Rectal smooth muscle tissue (tissue), 1 donor: ENCODE measurements around the gene ZNF438.

Experiments used
- H3K27ac ChIP-seq: one replicate; pipeline ENCODE4 v1.7.0; 2013; ENCODE audit warnings: low read depth, low read length, inconsistent platforms
- H3K27me3 ChIP-seq: one replicate; pipeline ENCODE4 v1.7.0; 2013; ENCODE audit warnings: low read length; ENCODE audit not compliant: control insufficient read depth, insufficient read depth
- H3K36me3 ChIP-seq: one replicate; pipeline ENCODE4 v1.7.0; 2013; ENCODE audit warnings: low read length; ENCODE audit not compliant: control insufficient read depth, insufficient read depth
- H3K4me1 ChIP-seq: one replicate; pipeline ENCODE4 v1.7.0; 2013; ENCODE audit warnings: low read length; ENCODE audit not compliant: control insufficient read depth, insufficient read depth
- H3K4me3 ChIP-seq: one replicate; pipeline ENCODE4 v1.7.0; 2013; ENCODE audit warnings: low read length
- H3K9ac ChIP-seq: one replicate; pipeline ENCODE4 v1.7.0; 2013; ENCODE audit warnings: low read length

Gene ZNF438

GRCh38 chr10:30869566-30869965 is 162.1 kb downstream of the ZNF438 start:
- H3K27me3 ChIP-seq, result no peaks in the 10 kb centered on the region
- no peak overlapping the region for H3K27ac ChIP-seq
- no peaks in the 10 kb centered on the region for H3K4me1 ChIP-seq
- H3K4me3 ChIP-seq, result no peak overlapping the region
- H3K9ac ChIP-seq, result no peak overlapping the region
- H3K36me3 ChIP-seq, result no peaks in the 10 kb centered on the region

- Histone ChIP-seq H3K4me1 (no peaks in the 10 kb centered on the region), H3K36me3 (no peaks in the 10 kb centered on the region), H3K27me3 (no peaks in the 10 kb centered on the region), H3K4me3 (no peak overlapping the region), H3K27ac (no peak overlapping the region), H3K9ac (no peak overlapping the region)
Observed at GRCh38 chr10:30868611-30869010, 163.1 kb downstream of the ZNF438 start.

- Histone ChIP-seq H3K36me3 (no peaks in the 10 kb centered on the region), H3K27me3 (no peaks in the 10 kb centered on the region), H3K27ac (no peak overlapping the region), H3K4me3 (no peak overlapping the region), H3K4me1 (no peaks in the 10 kb centered on the region), H3K9ac (no peak overlapping the region)
Observed at GRCh38 chr10:30866896-30867295, 164.8 kb downstream of the ZNF438 start.

GRCh38 chr10:30865141-30865926 is 166.3 kb downstream of the ZNF438 start:
- Histone ChIP-seq H3K27ac (no peak overlapping the region), H3K9ac (no peak overlapping the region), H3K27me3 (no peaks in the 10 kb centered on the region), H3K36me3 (no peaks in the 10 kb centered on the region), H3K4me1 (no peaks in the 10 kb centered on the region), H3K4me3 (no peak overlapping the region)

- no peaks in the 10 kb centered on the region for H3K27me3 ChIP-seq
- H3K36me3 ChIP-seq, result no peaks in the 10 kb centered on the region
- no peak overlapping the region for H3K4me3 ChIP-seq
- no peak overlapping the region for H3K9ac ChIP-seq
- H3K27ac ChIP-seq, result no peak overlapping the region
- no peaks in the 10 kb centered on the region for H3K4me1 ChIP-seq
Observed at GRCh38 chr10:30863516-30864210, 168.0 kb downstream of the ZNF438 start.

- no peaks in the 10 kb centered on the region for H3K36me3 ChIP-seq
- H3K4me3 ChIP-seq, result no peak overlapping the region
- no peaks in the 10 kb centered on the region for H3K4me1 ChIP-seq
- no peak overlapping the region for H3K27ac ChIP-seq
- H3K27me3 ChIP-seq, result no peaks in the 10 kb centered on the region
- no peak overlapping the region for H3K9ac ChIP-seq
Observed at GRCh38 chr10:30862486-30862885, 169.2 kb downstream of the ZNF438 start.

GRCh38 chr10:30861976-30862375 is 169.7 kb downstream of the ZNF438 start:
- no peaks in the 10 kb centered on the region for H3K4me1 ChIP-seq
- no peak overlapping the region for H3K27ac ChIP-seq

GRCh38 chr10:30861221-30861620 is 170.4 kb downstream of the ZNF438 start:
- no peaks in the 10 kb centered on the region for H3K27me3 ChIP-seq
- no peak overlapping the region for H3K4me3 ChIP-seq
- H3K9ac ChIP-seq, result no peak overlapping the region
- H3K27ac ChIP-seq, result no peak overlapping the region
- H3K36me3 ChIP-seq, result no peaks in the 10 kb centered on the region
- H3K4me1 ChIP-seq, result no peaks in the 10 kb centered on the region

More at GRCh38 chr10:30861976-30862375, 169.7 kb downstream of the ZNF438 start:
- no peak overlapping the region for H3K9ac ChIP-seq
- no peaks in the 10 kb centered on the region for H3K36me3 ChIP-seq
- H3K27me3 ChIP-seq, result no peaks in the 10 kb centered on the region
- no peak overlapping the region for H3K4me3 ChIP-seq

- Histone ChIP-seq H3K9ac (no peak overlapping the region), H3K4me3 (no peak overlapping the region), H3K4me1 (no peaks in the 10 kb centered on the region), H3K36me3 (no peaks in the 10 kb centered on the region), H3K27ac (no peak overlapping the region), H3K27me3 (no peaks in the 10 kb centered on the region)
Observed at GRCh38 chr10:30858499-30858898, 173.2 kb downstream of the ZNF438 start.

GRCh38 chr10:30857803-30858202 is 173.9 kb downstream of the ZNF438 start:
- Histone ChIP-seq H3K27me3 (no peaks in the 10 kb centered on the region), H3K9ac (no peak overlapping the region), H3K36me3 (no peaks in the 10 kb centered on the region), H3K4me1 (no peaks in the 10 kb centered on the region), H3K27ac (no peak overlapping the region), H3K4me3 (no peak overlapping the region)

GRCh38 chr10:30855131-30855530 is 176.5 kb downstream of the ZNF438 start:
- Histone ChIP-seq H3K36me3 (no peaks in the 10 kb centered on the region), H3K4me3 (no peak overlapping the region), H3K4me1 (no peaks in the 10 kb centered on the region), H3K27me3 (no peaks in the 10 kb centered on the region), H3K27ac (no peak overlapping the region), H3K9ac (no peak overlapping the region)

- Histone ChIP-seq H3K27ac (no peak overlapping the region), H3K27me3 (no peaks in the 10 kb centered on the region), H3K4me3 (no peak overlapping the region), H3K36me3 (no peaks in the 10 kb centered on the region), H3K4me1 (no peaks in the 10 kb centered on the region), H3K9ac (no peak overlapping the region)
Observed at GRCh38 chr10:30854656-30855055, 177.0 kb downstream of the ZNF438 start.

- Histone ChIP-seq H3K9ac (no peak overlapping the region), H3K27ac (no peak overlapping the region), H3K27me3 (no peaks in the 10 kb centered on the region), H3K4me1 (no peaks in the 10 kb centered on the region), H3K4me3 (no peak overlapping the region), H3K36me3 (no peaks in the 10 kb centered on the region)
Observed at GRCh38 chr10:30853066-30853465, 178.6 kb downstream of the ZNF438 start.
